CD4-positive, alpha-beta T cell treated with Interleukin-17A for 4 hours (primary cell): ENCODE results near the gene PDSS2.
"Not testable (repeated sequence)": the region's sequence is repeated elsewhere in the genome, so short reads cannot be mapped to it uniquely, and the experiment has no call there.

Experiments
- DNase-seq: peaks from one replicate; pipeline ENCODE4 v3.0.0-alpha.2; 2020; ENCODE audit warnings: mixed read lengths

Gene PDSS2

DNA sequence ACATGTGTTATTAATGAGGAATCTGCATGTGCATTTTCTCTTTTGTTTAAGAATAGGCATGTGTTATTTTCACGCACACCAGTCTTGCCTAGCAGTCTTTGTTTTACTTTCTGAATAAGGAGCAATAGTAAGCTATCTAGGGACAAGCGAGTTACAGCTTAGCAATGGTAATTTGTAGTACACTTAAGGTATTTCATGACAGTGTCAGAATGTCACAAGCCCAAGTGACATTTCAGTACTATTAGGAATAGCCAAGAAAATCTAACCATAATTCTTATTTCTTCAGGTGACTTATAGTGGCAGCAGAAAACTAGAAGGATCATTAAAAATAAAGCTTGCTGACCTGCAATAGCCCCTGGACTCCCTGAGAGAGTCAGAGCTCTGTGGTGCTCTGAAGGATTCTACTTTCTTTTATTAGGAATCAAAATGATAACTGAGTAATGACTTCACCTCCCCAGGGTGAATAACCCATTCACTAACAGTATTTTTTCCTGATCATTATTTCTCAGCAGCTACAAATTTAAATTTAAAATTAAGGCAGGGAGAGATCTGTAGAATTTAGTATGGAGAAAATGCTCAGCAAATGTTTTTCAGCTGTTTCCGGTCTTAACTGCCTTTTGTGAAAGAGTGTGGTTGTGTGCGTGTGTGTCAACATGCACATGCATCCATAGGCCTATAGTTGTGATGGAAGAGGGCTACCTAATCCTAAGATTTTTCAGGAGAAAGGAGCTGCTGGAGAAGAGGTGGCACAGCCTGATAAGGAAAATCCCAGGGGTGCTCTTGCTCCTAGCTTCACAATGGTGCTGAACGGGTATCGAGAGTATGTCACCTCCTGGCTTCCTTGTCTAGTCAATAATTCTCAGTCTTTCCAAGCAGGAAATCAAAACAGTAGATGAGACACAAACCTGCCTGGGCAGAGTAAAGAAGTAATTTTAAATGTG, 254.0 kb downstream of the PDSS2 start:
- DNase-seq, result no peak

DNA sequence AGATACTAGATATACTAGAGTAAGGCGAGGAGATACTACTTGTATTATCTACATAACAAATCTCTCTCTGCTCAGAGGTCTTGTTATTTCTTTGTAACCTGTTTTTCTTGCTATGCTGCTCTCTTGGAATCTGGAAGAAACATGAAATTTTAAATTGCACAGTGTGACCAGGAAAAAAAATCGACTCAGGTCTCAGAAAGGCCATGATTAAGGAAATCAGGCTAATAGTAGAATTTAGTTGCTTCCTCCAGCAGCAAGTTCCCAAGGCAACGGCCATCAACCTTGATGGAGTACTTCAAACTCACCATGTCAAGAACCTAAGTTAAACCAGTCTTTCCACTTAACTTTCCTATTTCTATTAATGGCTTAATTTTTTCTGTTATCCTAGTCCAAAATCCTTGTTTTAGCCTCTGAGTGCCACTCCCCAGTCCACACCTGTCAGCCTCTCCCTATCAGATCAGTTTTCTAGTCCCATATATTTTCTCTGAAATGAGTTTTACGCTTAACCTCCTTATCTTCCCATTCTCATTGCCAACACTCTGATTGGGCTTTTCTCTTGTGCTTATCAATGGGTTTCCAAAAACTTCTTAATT, 256.4 kb downstream of the PDSS2 start:
- DNase-seq, result no peak

DNA sequence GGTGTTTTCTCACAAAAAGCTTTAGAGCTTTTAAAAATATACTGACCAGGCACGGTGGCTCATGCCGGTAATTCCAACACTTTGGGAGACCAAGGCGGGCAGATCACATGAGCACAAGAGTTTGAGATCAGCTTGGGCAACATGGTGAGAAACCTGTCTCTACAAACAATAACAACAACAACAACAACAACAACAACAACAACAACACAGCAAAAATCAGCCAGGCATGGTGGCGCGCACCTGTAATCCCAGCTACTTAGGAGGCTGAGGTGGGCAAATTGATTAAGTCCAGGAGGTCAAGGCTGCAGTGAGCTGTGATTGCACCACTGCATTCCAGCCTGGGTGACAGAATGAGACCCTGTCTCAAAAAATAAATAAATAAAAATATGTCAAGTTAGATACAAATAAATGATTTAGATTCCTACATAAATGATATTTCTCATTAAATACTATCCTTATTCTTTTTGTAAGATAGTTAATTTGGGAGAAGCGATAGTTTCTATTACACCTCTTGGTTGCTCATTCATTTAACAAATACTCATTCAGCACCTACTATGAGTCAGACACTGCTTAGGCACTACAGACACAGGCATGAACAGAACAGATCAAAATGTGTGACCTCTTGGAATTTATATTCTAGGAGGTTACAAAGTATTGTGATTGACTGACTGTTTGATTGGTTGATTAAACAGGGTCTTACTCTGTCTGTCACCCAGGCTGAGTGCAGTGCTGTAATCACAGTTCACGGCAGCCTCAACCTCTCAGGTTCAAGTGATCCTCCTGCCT, 260.5 kb downstream of the PDSS2 start:
- no peak for DNase-seq

DNA sequence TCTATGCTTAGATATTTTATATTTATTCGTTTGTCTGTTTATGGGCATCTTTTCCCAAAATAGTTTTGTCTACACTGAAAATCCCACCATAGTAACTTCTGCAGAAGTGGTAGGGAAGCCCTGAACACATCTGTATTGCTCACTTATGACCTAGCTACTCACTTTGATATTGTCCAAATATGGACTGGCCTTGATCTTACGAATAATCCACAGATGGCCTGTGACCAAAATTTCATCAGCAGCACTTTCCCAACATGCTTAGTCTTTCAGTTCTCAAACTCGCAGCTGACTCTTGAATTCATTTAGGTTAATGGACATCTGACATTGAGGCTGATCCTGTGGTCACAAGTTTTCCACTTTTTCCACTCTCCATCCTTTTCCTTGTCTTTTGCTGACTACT, 263.2 kb downstream of the PDSS2 start:
- DNase-seq, result no peak

DNA sequence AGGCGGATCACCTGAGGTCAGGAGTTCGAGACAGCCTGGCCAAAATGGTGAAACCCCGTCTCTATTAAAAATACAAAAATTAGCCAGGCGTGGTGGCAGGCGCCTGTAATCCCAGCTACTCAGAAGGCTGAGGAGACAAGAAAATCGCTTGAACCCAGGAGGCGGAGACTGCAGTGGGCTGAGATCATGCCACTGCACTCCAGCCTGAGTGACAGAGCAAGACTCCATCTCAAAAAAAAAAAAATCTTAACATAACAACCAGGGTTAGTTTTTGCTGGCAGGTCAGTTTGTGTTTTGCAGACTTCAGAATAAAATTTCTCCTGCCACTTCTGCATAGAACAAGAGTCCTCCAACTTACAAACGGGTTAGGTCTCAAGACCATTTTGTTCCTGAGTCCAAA, 264.6 kb downstream of the PDSS2 start:
- DNase-seq, result not testable (repeated sequence)

- DNase-seq, result no peak
Observed at GRCh38 chr6:107192830-107193229, 266.5 kb downstream of the PDSS2 start.

GRCh38 chr6:107187630-107188029, 271.7 kb downstream of the PDSS2 start:
- no peak for DNase-seq

DNA sequence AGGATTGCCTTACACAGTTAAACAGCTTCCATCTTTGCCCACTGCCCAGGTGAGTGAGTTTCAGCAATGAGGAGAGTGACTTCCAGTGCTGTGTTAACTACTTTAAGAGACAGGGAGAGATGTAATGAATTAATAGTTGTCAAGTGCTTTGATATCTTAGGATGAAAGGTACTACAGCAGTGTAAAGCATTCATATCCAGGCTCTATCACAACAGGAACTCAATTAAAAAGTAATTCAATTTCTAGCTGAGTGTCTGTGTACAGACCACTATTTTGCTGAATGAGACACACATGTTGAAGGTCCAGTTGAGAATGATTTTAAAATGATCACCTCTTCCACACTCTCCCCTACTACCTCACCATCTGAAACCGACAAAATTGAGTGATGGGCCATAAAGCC, 273.3 kb downstream of the PDSS2 start:
- no peak for DNase-seq

DNA sequence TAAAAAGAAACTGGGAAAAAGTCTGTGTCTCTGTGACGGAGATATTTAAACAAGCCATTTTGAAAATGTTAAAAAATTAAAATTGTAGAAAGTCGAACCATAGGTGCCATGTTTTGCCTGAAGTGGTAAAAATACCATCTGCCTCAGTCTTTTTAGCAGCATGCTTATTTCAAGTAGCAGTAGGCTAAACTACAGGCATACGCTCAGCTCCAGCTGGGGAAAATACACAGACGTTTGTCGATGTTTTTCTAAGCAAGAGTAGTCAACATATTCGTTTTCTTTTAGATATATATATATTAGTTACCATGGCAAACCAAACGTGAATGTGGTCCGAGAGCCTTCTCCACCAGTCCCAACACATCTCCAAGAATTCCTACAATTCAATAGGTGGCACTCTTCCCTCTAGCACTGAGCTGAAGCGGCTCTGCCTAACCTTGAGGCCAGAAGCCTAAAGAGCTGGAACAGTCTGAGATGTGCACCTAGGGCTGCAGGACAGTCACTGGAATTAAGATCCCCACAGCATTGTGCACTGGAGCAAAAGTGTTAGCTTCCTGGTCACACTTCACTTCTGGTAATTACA, 273.9 kb downstream of the PDSS2 start:
- no peak for DNase-seq

DNA sequence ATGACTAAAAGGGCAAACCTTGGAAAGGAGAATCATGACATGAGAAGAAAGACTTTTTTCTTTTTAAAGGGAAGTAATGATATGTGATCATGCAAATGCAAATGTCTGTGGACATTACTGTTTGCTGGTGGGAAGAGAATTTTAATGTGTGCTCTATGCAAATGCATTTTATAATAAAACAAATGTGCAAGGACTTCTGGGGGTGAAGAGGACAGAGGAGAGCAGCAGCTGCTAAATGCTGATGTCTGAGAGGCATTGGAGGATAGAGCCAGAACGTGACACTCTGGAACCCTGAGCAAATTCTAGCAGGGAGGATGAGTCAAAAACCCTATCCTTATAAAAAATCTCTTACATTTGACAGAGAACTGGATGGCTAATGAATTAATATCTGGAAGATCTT, 274.9 kb downstream of the PDSS2 start:
- DNase-seq, result no peak

- no peak for DNase-seq
Observed at GRCh38 chr6:107180099-107180498, 279.3 kb downstream of the PDSS2 start.

DNA sequence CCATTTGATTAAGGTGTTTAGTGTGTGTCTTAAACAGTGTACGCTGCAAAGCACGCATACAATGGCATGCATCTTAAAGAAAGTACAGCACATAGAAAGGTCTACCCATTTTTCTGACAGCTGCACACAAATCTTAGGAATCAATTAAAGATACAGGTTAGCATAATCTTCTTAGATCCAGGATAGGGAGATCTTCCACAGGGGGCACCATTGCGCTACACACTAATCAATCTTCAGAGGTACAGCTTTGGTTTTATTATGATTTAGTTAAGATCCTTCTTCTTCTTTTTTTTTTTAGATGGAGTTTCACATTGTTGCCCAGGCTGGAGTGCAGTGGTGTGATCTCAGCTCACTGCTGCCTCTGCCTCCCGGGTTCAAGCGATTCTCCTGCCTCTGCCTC, 280.4 kb downstream of the PDSS2 start:
- no peak for DNase-seq

DNA sequence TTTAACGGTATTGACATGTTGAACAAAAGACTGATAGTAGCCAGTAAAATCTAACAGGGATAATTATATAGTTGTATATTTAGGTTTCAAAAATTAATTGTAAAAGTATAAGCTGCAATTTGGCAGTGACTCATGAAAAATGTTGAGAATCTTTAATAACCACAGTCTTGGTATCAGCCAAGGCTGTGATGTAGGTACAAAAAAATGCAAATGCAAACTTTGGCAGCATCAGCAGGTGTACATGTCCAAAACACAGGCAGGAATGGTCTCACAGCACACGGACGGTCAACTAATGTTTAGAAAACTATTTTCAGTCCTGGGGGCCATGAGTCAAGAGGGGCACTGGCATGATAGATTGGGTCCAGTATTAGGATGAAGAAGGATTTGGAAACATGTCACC, 285.6 kb downstream of the PDSS2 start:
- DNase-seq, result no peak

GRCh38 chr6:107171513-107171912, 287.9 kb downstream of the PDSS2 start:
- no peak for DNase-seq

- not testable (repeated sequence) for DNase-seq
Observed at GRCh38 chr6:107164299-107164698, 295.1 kb downstream of the PDSS2 start.

- DNase-seq, result no peak
Observed at GRCh38 chr6:107161521-107161920, 297.8 kb downstream of the PDSS2 start.

DNA sequence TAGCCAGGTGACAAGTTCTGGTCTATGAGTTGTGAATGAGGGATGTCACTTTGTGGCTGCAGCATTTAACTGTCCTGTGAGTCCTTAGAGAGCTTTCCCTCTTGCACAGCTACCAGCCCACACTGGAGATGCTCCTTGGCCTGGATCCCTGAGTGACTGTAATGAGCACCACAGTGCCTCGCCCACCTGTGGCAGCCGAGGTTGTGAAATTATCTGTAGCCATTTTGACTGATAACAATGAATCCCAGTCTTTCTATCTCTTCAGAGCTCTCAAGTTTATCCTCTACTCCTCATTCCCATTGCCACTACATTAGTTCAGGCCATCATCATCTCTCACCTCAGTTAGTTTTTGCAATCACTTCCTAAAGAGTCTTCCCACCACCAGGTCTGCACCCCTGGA, 302.7 kb downstream of the PDSS2 start:
- no peak for DNase-seq

DNA sequence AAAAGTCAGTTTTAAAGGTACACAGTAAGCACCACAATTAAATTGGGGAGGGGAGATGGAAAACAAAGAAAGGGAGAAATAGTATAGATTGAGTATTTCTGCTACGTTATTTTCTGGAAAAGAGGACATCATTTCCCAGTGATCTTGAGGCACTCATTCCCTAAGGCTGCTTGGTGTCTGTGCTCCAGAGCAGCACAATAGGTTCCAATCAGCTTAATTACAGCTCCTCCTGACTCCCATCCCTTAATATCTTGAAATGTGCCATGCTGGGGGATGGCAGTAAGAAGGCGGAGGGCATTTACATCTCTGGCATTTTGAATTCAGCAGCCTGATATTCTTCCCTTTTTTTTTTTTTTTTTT, 304.6 kb downstream of the PDSS2 start:
- no peak for DNase-seq

DNA sequence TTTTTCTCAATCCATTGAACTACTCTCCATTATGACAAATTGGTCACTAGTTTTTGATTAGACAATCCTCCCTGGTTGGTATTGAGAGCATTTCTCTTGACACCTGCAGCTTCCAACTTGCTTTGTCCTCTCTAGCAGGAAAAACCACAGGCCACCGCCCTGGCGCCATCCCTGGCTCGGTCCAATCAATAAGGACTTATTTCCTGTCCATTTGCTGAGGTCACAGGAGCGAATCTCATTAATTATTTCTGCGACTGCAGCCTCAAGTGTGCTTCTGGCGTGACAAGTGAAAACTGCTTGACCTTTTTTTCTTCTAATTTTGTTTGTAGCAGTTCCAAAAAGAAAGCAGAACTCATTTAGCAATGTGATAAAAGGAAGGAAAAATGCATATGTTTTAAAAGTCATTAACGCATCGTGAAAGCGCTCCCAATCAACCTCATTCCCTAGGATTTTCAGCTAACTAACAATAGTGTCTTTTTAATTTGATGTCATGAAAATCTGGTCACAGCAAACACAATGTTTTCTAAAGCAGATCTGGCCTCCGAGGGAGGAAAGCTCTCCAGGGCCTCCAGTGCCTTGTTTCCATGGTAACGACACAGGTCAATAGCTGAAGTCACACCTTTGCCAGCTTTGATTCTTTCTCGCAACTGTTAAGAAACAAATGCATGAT, 305.1 kb downstream of the PDSS2 start:
- no peak for DNase-seq

DNA sequence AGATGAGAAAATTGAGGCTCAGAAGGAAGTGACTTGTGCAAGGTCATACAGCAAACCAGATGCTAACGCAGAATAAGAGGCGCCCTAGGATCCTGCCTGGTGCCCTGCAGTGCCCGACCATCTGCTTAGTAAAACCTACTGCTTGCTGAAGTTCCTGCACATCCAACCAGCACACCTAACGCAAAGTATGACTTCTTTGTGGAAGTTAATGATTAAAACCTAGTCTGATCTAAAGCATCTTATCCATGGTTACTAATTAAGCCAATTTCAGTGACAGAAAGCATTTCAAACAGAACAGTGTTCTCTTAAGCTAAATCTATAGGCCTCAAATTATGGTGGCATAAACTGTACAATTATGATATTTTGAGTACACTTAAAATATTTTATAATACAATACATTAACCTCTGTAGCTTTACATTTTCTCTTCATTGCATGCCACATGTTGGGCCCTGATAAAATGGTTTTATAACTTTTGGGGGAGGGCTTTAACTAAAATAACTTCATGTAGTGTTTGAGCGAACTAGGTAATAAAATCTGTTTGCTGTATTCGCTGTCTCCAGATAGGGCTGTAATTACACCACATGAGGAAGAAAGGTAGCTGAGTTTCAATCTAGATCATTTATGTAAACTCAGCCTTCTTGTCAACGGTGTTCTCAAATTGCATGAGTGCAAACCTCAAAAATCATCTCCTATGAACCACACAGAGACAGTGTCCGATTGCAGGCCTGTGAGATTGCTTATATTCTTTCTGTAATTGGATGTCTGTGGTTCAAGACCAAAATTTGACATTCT, 306.5 kb downstream of the PDSS2 start:
- DNase-seq, result no peak

DNA sequence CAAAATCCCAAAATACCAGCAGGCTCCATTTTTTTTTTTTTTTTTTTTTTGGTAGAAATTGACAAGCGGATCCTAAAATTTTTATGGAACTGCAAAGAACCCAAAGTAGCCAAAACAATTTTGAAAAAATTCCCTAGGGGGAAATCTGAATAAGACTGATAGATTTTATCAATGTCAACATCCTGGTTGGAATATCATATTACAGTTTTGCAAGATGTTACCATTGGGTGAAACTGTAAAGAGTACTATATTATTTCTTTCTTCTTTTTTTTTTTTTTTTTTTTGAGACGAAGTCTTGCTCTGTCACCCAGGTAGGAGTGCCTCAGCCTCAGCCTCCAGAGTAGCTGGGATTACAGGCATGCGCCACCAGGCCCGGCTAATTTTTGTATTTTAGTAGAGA, 314.7 kb downstream of the PDSS2 start:
- DNase-seq, result no peak

DNA sequence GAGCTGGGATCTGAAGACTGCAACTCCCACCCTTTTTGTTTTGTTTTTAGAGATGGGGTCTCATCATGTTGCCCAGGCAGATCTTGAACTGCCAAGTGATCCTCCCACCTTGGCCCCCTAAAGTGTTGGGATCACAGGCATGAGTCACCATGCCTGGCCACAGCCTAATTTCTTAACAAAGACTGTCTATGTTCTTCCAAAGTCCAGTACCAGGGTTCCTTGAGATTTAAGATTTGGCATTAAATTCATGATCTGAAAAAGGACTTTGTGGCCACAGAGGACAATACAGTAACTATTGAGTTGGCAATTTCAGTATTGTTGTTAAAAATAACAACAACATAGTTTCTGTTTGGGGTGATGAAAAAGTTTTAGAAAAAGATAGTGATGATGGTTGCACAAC, 315.4 kb downstream of the PDSS2 start:
- no peak for DNase-seq
